BLaER1 treated with 17β-estradiol and CSF1 and Interleukin-3, amounts not matched to agents 10 nM and 100 nM (cell line): Measurements from ENCODE around the gene SOCS7.

Experiments used
- H3K27ac ChIP-seq, 11 experiments: shearing (Covaris generic); formaldehyde crosslinking; 2 replicates each; pipeline ENCODE4 v1.8.1; 2022
- H3K27me3 ChIP-seq, 11 experiments: shearing (Covaris generic); formaldehyde crosslinking; 2 replicates each; pipeline ENCODE4 v1.8.1; 2022
- H3K36me3 ChIP-seq, 11 experiments: shearing (Covaris generic); formaldehyde crosslinking; 2 replicates each; pipeline ENCODE4 v1.8.1; 2022
- H3K4me1 ChIP-seq, 10 experiments: shearing (Covaris generic); formaldehyde crosslinking; 2 replicates each; pipeline ENCODE4 v1.8.1; 2022
- H3K4me2 ChIP-seq, 11 experiments: shearing (Covaris generic); formaldehyde crosslinking; 2 replicates each; pipeline ENCODE4 v1.8.1; 2022
- H3K4me3 ChIP-seq, 10 experiments: shearing (Covaris generic); formaldehyde crosslinking; 2 replicates each; pipeline ENCODE4 v1.8.1; 2022
- H3K9ac ChIP-seq, 11 experiments: shearing (Covaris generic); formaldehyde crosslinking; 2 replicates each; pipeline ENCODE4 v1.8.1; 2022
- H3K9me3 ChIP-seq, 11 experiments: shearing (Covaris generic); formaldehyde crosslinking; replicated peaks in 1 of 11; 2 replicates each; pipeline ENCODE4 v1.8.1; 2022
- H4K20me1 ChIP-seq, 11 experiments: shearing (Covaris generic); formaldehyde crosslinking; 2 replicates each; pipeline ENCODE4 v1.8.1; 2022
- Cebpa-rat ChIP-seq, 11 experiments: shearing (Covaris generic); IDR thresholded peaks; 2 replicates each; pipeline ENCODE4 v1.8.1; 2022

Gene SOCS7

GRCh38 chr17:38343608-38344419 is 7.8 kb upstream of the SOCS7 start, which contains the start of gene GPR179:
GPR179 (minus strand) TSS chr17:38343956; CDS start chr17:38343789, 167 bp downstream.
- no peaks in the 10 kb centered on the region for H3K9me3 ChIP-seq
- no peak within 1 kb of the TSS; a peak in 1 of 22 replicates for H3K9ac ChIP-seq
- no peak for TF ChIP-seq Cebpa-rat (IDR thresholded peaks at IDR 0.05)
- no peak within 1 kb of the TSS for H3K27ac ChIP-seq
- peaks cover 7 to 31% (median 20%) of the 10 kb centered on the region in 10 experiments; a peak in 13 of 20 replicates for H3K4me1 ChIP-seq
- no peak within 1 kb of the TSS for H3K4me3 ChIP-seq
- H3K4me2 ChIP-seq, result peak within 1 kb of the TSS in 6 of 11 experiments; percentile 17 to 53 (median 42); a peak in 11 of 22 replicates
- no peaks in the 10 kb centered on the region for H4K20me1 ChIP-seq
- no peaks in the 10 kb centered on the region for H3K36me3 ChIP-seq
- no peaks in the 10 kb centered on the region for H3K27me3 ChIP-seq

- H3K4me2 ChIP-seq, result peak overlapping the region in 6 of 11 experiments; percentile 17 to 53 (median 42); a peak in 11 of 22 replicates
- H3K9me3 ChIP-seq, result no peaks in the 10 kb centered on the region
- no peaks in the 10 kb centered on the region for H3K27me3 ChIP-seq
- H4K20me1 ChIP-seq, result no peaks in the 10 kb centered on the region
- H3K9ac ChIP-seq, result no peak overlapping the region
- no peak for TF ChIP-seq Cebpa-rat (IDR thresholded peaks at IDR 0.05)
- no peak overlapping the region for H3K4me3 ChIP-seq
- no peak overlapping the region for H3K27ac ChIP-seq
- H3K4me1 ChIP-seq, result peaks cover 7 to 31% (median 20%) of the 10 kb centered on the region in 10 experiments; a peak in 13 of 20 replicates
- H3K36me3 ChIP-seq, result no peaks in the 10 kb centered on the region
Measured at GRCh38 chr17:38344420-38344745, 7.3 kb upstream of the SOCS7 start.

GRCh38 chr17:38345743-38346142 is 5.9 kb upstream of the SOCS7 start:
- no peaks in the 10 kb centered on the region for H3K9me3 ChIP-seq
- H3K4me3 ChIP-seq, result no peak overlapping the region
- no peak for TF ChIP-seq Cebpa-rat (IDR thresholded peaks at IDR 0.05)
- H3K4me1 ChIP-seq, result peaks cover 7 to 33% (median 20%) of the 10 kb centered on the region in 10 experiments; a peak in 13 of 20 replicates
- no peak overlapping the region for H3K9ac ChIP-seq
- no peaks in the 10 kb centered on the region for H3K36me3 ChIP-seq
- H3K27ac ChIP-seq, result no peak overlapping the region
- H4K20me1 ChIP-seq, result no peaks in the 10 kb centered on the region
- no peak overlapping the region for H3K4me2 ChIP-seq
- no peaks in the 10 kb centered on the region for H3K27me3 ChIP-seq

- Histone ChIP-seq H3K36me3 (no peaks in the 10 kb centered on the region), H3K9me3 (no peaks in the 10 kb centered on the region), H4K20me1 (peaks cover 12 to 21% (median 18%) of the 10 kb centered on the region in 11 experiments; a peak in 16 of 22 replicates), H3K27me3 (no peaks in the 10 kb centered on the region), H3K4me2 (no peak overlapping the region), H3K4me3 (no peak overlapping the region), H3K9ac (no peak overlapping the region), H3K4me1 (peaks cover 13 to 32% (median 22%) of the 10 kb centered on the region in 10 experiments), H3K27ac (no peak overlapping the region)
- TF ChIP-seq Cebpa-rat (IDR thresholded peaks at IDR 0.05), result no peak
Measured at GRCh38 chr17:38349097-38349730, 2.4 kb upstream of the SOCS7 start.

- Histone ChIP-seq H3K4me2 (no peak overlapping the region), H3K27ac (no peak overlapping the region), H3K36me3 (no peaks in the 10 kb centered on the region), H3K9ac (no peak overlapping the region; a peak in 1 of 22 replicates), H3K4me1 (peaks cover 21 to 32% (median 26%) of the 10 kb centered on the region in 10 experiments), H3K4me3 (no peak overlapping the region), H3K9me3 (no peaks in the 10 kb centered on the region), H4K20me1 (peaks cover 17 to 30% (median 26%) of the 10 kb centered on the region in 11 experiments; a peak in 16 of 22 replicates), H3K27me3 (no peaks in the 10 kb centered on the region)
- TF ChIP-seq Cebpa-rat (IDR thresholded peaks at IDR 0.05), result no peak
Measured at GRCh38 chr17:38350035-38350434, 1.6 kb upstream of the SOCS7 start.

- peak overlapping the region; percentile 47 to 84 (median 72); a peak in 21 of 22 replicates for H3K27ac ChIP-seq
- no peaks in the 10 kb centered on the region for H3K27me3 ChIP-seq
- peaks cover 24 to 54% (median 47%) of the 10 kb centered on the region in 11 experiments; a peak in 16 of 22 replicates for H4K20me1 ChIP-seq
- no peak for TF ChIP-seq Cebpa-rat (IDR thresholded peaks at IDR 0.05)
- peak overlapping the region; percentile 81 to 96 (median 89) for H3K4me3 ChIP-seq
- H3K9ac ChIP-seq, result peak overlapping the region; percentile 78 to 93 (median 85)
- peaks cover 0 to 7% (median 0%) of the 10 kb centered on the region in 11 experiments; a peak in 4 of 22 replicates for H3K36me3 ChIP-seq
- peaks cover 21 to 54% (median 35%) of the 10 kb centered on the region in 10 experiments for H3K4me1 ChIP-seq
- H3K4me2 ChIP-seq, result peak overlapping the region; percentile 74 to 99 (median 95)
- no peaks in the 10 kb centered on the region for H3K9me3 ChIP-seq
Measured at GRCh38 chr17:38352245-38353085, 821 bp downstream of the SOCS7 start.

GRCh38 chr17:38353086-38353604 is 1.5 kb downstream of the SOCS7 start:
- H3K27ac ChIP-seq, result peak overlapping the region in 5 of 11 experiments; percentile 72 to 82 (median 81); a peak in 6 of 22 replicates
- H3K4me3 ChIP-seq, result peak overlapping the region; percentile 81 to 96 (median 89)
- H3K4me1 ChIP-seq, result peaks cover 21 to 54% (median 35%) of the 10 kb centered on the region in 10 experiments

GRCh38 chr17:38353668-38354067 is 2.0 kb downstream of the SOCS7 start:
- peak overlapping the region in 6 of 11 experiments; percentile 78 to 93 (median 88); a peak in 6 of 22 replicates for H3K9ac ChIP-seq
- peak overlapping the region; percentile 74 to 99 (median 95) for H3K4me2 ChIP-seq
- peaks cover 0 to 10% (median 0%) of the 10 kb centered on the region in 11 experiments; a peak in 4 of 22 replicates for H3K36me3 ChIP-seq
- H3K9me3 ChIP-seq, result no peaks in the 10 kb centered on the region
- H3K27ac ChIP-seq, result no peak overlapping the region
- H3K4me3 ChIP-seq, result peak overlapping the region in 9 of 10 experiments; percentile 81 to 96 (median 89); a peak in 14 of 20 replicates
- H3K27me3 ChIP-seq, result no peaks in the 10 kb centered on the region
- peaks cover 28 to 66% (median 59%) of the 10 kb centered on the region in 11 experiments; a peak in 17 of 22 replicates for H4K20me1 ChIP-seq
- TF ChIP-seq Cebpa-rat (IDR thresholded peaks at IDR 0.05), result no peak
- H3K4me1 ChIP-seq, result peaks cover 21 to 54% (median 35%) of the 10 kb centered on the region in 10 experiments

More at GRCh38 chr17:38353086-38353604, 1.5 kb downstream of the SOCS7 start:
- no peak for TF ChIP-seq Cebpa-rat (IDR thresholded peaks at IDR 0.05)
- H3K4me2 ChIP-seq, result peak overlapping the region; percentile 74 to 99 (median 95)
- H3K27me3 ChIP-seq, result no peaks in the 10 kb centered on the region
- H3K9me3 ChIP-seq, result no peaks in the 10 kb centered on the region
- H3K36me3 ChIP-seq, result peaks cover 0 to 7% (median 0%) of the 10 kb centered on the region in 11 experiments; a peak in 4 of 22 replicates
- peak overlapping the region; percentile 78 to 93 (median 85) for H3K9ac ChIP-seq
- H4K20me1 ChIP-seq, result peaks cover 28 to 61% (median 54%) of the 10 kb centered on the region in 11 experiments; a peak in 17 of 22 replicates
